Ramos (cell line): ENCODE results near the gene PDXK.

Source experiments
- in situ Hi-C: fragments of 300-500 bp; cut with MboI; formaldehyde crosslinking; loops from one replicate; pipeline ENCODE4 v1.14.3; 2022; ENCODE audit warnings: low sequenced_read_pairs; ENCODE audit not compliant: unreplicated experiment

PDXK gene

GRCh38 chr21:43737158-43737950 lies 18.4 kb downstream of the PDXK start:
- in situ Hi-C loops, result no loop called here

GRCh38 chr21:43739621-43740435 lies 20.9 kb downstream of the PDXK start:
- in situ Hi-C loops, result no loop called here

- in situ Hi-C loops, result no loop called here
Observed at GRCh38 chr21:43740497-43741156, 21.7 kb downstream of the PDXK start.

GRCh38 chr21:43741423-43742096 lies 22.6 kb downstream of the PDXK start:
- in situ Hi-C loops, result no loop called here

- in situ Hi-C loops, result no loop called here
Observed at GRCh38 chr21:43743947-43744346, 25.0 kb downstream of the PDXK start.

GRCh38 chr21:43744725-43745124 lies 25.8 kb downstream of the PDXK start:
- in situ Hi-C loops, result loop anchor here (5.0 kb wide), 1 partner anchor 53 kb away; no protein-coding TSS in a partner anchor

GRCh38 chr21:43745772-43746517 lies 27.0 kb downstream of the PDXK start:
- in situ Hi-C loops, result loop anchor here (5.0 kb wide), 1 partner anchor 51 kb away; no protein-coding TSS in a partner anchor

- in situ Hi-C loops, result loop anchor here (5.0 kb wide), 1 partner anchor 49 kb away; no protein-coding TSS in a partner anchor
Observed at GRCh38 chr21:43748622-43749021, 29.7 kb downstream of the PDXK start.

GRCh38 chr21:43749651-43750262 lies 30.8 kb downstream of the PDXK start:
- in situ Hi-C loops, result loop anchor here (5.0 kb wide), 1 partner anchor 48 kb away; no protein-coding TSS in a partner anchor

GRCh38 chr21:43750339-43751033 lies 31.6 kb downstream of the PDXK start:
- in situ Hi-C loops, result no loop called here

- in situ Hi-C loops, result no loop called here
Observed at GRCh38 chr21:43751955-43752591, 33.1 kb downstream of the PDXK start.

- in situ Hi-C loops, result no loop called here
Observed at GRCh38 chr21:43752758-43753438, 34.0 kb downstream of the PDXK start.

GRCh38 chr21:43753439-43753799 lies 34.5 kb downstream of the PDXK start:
- in situ Hi-C loops, result no loop called here

GRCh38 chr21:43754948-43755781 lies 36.2 kb downstream of the PDXK start:
- in situ Hi-C loops, result no loop called here

- in situ Hi-C loops, result no loop called here
Observed at GRCh38 chr21:43755820-43756594, 37.1 kb downstream of the PDXK start.

- in situ Hi-C loops, result no loop called here
Observed at GRCh38 chr21:43757601-43758000, 38.7 kb downstream of the PDXK start.
